ENCODE data around the gene TIAM2. TPM values are rescaled to one million over a fixed set of nuclear protein-coding genes. Genes with fewer than 3 reads are reported as not detected.
A peak's percentile ranks its signal among the peaks of the same experiment; 100 is the strongest.

The TIAM2 gene
- total and polyA plus RNA-seq, 7 donors = 3.4 to 20.3 (median 10.0) TPM

DNA sequence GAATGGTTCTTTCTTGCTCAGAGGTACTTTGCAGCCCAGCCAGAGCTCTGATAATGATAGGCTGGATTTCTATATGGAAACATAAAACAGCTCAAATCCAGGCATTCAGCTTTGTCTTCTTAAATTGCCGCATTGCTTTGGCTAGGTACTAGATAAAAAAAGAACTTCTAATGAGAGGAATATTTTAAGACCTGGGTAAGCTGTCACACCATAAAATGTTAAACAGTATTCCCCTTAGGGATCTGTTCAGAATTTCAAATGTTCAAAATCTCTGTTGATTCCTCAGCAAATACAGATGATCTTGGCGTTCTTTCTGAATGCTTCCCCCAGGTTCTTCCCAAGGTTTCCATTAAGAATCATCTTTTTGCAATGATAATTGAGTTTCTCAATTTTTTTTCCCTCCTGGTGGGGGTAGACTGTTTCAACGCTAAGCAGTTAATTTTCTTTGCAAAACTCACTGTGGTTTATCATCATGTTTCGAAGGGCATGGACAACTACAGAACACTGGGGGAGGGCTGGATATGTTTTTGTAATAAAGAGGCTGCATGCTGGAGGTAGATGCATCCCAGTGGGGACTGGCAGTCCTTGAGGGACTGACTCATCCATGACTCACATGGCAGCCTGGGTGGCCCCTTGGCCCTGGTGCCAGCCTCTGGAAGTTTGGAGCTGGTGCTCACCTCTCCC lies 31.0 kb downstream of the TIAM2 start:
- intact Hi-C loops (cut with DNase I) = no loop called here
- Histone ChIP-seq H3K9me3 (no peaks in the 10 kb centered on the region), H3K27me3 (ENCODE audit: insufficient read depth in 3 of 3, low read length in 2 of 3) (no peaks in the 10 kb centered on the region), H3K36me3 (ENCODE audit: insufficient read depth in 1 of 2, low read depth in 1 of 2) (no peaks in the 10 kb centered on the region), H3K4me1 (no peaks in the 10 kb centered on the region), H3K4me3 (no peak overlapping the region), H3K27ac (no peak overlapping the region)
- 56 to 75% (median 67%) methylated on average over 4 of the region's 4 CpGs for WGBS, 3 donors
- ATAC-seq (peak; percentile 94 to 99 (median 98)), DNase-seq (peak; percentile 75 to 76)
- TF ChIP-seq, protein P1, sequence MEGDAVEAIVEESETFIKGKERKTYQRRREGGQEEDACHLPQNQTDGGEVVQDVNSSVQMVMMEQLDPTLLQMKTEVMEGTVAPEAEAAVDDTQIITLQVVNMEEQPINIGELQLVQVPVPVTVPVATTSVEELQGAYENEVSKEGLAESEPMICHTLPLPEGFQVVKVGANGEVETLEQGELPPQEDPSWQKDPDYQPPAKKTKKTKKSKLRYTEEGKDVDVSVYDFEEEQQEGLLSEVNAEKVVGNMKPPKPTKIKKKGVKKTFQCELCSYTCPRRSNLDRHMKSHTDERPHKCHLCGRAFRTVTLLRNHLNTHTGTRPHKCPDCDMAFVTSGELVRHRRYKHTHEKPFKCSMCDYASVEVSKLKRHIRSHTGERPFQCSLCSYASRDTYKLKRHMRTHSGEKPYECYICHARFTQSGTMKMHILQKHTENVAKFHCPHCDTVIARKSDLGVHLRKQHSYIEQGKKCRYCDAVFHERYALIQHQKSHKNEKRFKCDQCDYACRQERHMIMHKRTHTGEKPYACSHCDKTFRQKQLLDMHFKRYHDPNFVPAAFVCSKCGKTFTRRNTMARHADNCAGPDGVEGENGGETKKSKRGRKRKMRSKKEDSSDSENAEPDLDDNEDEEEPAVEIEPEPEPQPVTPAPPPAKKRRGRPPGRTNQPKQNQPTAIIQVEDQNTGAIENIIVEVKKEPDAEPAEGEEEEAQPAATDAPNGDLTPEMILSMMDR (IDR thresholded peaks at IDR 0.05) = no peak

DNA sequence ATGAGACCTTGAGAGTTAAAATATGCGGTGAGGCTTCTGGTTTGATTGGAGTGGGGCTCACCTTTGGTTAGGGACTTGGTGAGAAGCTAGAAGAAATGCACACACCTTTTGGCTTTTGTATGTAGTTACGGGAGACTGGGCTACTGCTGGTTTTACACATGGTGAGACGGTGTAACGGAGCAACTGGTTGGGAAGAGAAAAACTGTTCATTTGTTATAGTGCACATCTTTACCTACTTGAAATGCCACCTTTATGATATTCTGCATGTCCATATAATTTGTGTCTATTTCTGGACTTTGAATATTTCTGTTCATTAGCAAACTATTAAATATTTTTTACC lies 31.6 kb downstream of the TIAM2 start:
- H3K27ac ChIP-seq = no peak overlapping the region
- H3K4me3 ChIP-seq = no peak overlapping the region
- ATAC-seq (peak in 1 of 4 donors; percentile 43), DNase-seq (no peak)
- H3K9me3 ChIP-seq = no peaks in the 10 kb centered on the region
- H3K36me3 ChIP-seq (ENCODE audit: insufficient read depth in 1 of 2, low read depth in 1 of 2) = no peaks in the 10 kb centered on the region
- no peaks in the 10 kb centered on the region for H3K27me3 ChIP-seq (ENCODE audit: insufficient read depth in 3 of 3, low read length in 2 of 3)
- no peaks in the 10 kb centered on the region for H3K4me1 ChIP-seq
- intact Hi-C loops (cut with DNase I) = no loop called here
- TF ChIP-seq, protein P1 (IDR thresholded peaks at IDR 0.05) = no peak
- WGBS, 3 donors = 58 to 76% (median 69%) methylated on average over 4 of the region's 4 CpGs

DNA sequence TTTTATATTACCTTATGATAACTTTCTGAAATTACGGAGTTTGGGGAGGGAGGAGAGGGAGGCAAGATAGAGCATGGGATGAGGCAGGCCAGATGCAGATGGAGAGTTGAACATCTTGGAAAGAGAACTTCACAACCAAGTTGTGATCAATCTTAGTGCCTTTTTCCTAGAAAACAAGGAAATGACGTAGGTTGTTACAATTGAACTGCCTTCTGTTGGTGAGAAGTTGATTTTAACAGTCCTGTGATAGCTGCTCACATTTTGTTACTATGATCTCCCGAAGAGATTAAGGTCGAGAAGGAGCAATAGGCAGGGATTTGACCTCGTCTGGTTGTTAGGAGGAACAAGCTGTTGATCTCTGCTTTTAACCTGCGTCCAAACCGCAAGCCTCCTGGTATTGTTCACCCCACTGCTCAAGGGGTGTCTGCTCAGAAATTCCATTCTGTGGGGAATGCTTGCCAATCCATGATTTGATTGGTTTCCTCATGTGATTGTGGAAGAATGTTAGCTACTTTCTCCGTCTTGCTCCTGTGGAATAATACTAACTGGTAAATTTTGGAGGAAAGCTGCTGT lies 35.1 kb downstream of the TIAM2 start:
- no peak for DNase-seq
- Histone ChIP-seq H3K4me3 (no peak overlapping the region), H3K36me3 (ENCODE audit: insufficient read depth in 1 of 2, low read depth in 1 of 2) (no peaks in the 10 kb centered on the region), H3K4me1 (no peaks in the 10 kb centered on the region), H3K27me3 (ENCODE audit: insufficient read depth in 3 of 3, low read length in 2 of 3) (no peaks in the 10 kb centered on the region), H3K9me3 (no peaks in the 10 kb centered on the region), H3K27ac (no peak overlapping the region)
- ATAC-seq = no peak
- TF ChIP-seq, protein P1 (IDR thresholded peaks at IDR 0.05) = no peak
- intact Hi-C loops (cut with DNase I) = no loop called here
- 64 to 69% (median 67%) methylated on average over 8 of the region's 8 CpGs for WGBS, 3 donors

DNA sequence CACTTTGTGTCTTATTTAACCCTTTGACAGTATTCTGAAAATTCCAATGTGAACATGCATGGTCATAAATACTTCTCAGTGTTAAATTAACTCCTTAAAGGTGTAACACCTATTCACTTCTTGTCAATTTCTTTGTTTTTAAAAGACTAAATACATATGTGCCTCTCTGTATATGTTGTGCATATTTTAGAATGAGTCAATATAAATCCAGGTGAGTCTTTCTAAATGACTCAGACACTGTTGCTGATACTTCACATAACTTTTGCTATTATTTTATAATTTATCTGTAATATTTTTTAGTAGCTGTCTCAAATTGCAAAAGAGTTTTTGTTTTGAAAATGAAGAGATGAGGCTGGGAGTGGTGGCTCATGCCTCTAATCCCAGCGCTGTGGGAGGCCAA lies 36.0 kb downstream of the TIAM2 start:
- Histone ChIP-seq H3K27ac (no peak overlapping the region), H3K4me3 (no peak overlapping the region), H3K4me1 (no peaks in the 10 kb centered on the region), H3K36me3 (ENCODE audit: insufficient read depth in 1 of 2, low read depth in 1 of 2) (no peaks in the 10 kb centered on the region), H3K27me3 (ENCODE audit: insufficient read depth in 3 of 3, low read length in 2 of 3) (no peaks in the 10 kb centered on the region), H3K9me3 (no peaks in the 10 kb centered on the region)
- ATAC-seq (no peak), DNase-seq (no peak)
- WGBS, 3 donors = 93 to 100% (median 96%) methylated on average over 1 of the region's 1 CpG
- intact Hi-C loops (cut with DNase I) = no loop called here
- TF ChIP-seq, protein P1 (IDR thresholded peaks at IDR 0.05) = no peak
